Measurements from ENCODE around the gene SDS. TPM values are rescaled to one million over a fixed set of nuclear protein-coding genes. Genes with fewer than 3 reads are reported as not detected.

The SDS gene
- total and polyA plus RNA-seq, 2 of the 8 experiments (the other 6 are each of a cell fraction or from before 2014, with no cell fraction given): 0.21 TPM; not detected in 1

DNA sequence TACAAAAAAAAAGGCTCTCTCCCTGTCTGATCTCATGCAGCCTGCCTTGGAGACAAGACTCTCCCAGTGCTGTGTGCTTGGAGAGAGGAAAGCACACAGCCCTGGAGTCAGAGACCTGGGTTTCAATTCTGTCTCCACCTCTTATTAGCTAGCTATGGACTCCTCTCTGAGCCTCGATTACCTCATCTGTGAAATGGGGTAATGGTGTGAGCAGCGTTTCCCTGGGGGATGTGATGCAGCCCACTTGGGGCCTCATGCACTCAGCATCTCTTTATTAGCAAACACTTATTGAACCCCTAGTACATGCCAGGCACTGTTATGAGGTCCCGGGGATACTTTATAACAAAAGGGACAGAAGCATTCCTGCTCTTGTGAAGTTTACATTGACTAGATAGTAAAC is 12.5 kb downstream of the SDS start:
- H2BK20ac ChIP-seq (ENCODE audit: low read length): no peak overlapping the region
- H3K27me3 ChIP-seq (replicated peaks in 1 of 4; ENCODE audit: control insufficient read depth in 3 of 4, extremely low read depth in 1 of 4, insufficient read depth in 3 of 4, low read length in 3 of 4): no peaks in the 10 kb centered on the region
- H3K4me2 ChIP-seq (ENCODE audit: insufficient read depth in 1 of 2, low read depth in 2 of 2, low read length in 2 of 2): no peak overlapping the region
- no peak overlapping the region for H3K27ac ChIP-seq (ENCODE audit: low read depth, low read length)
- no peak overlapping the region for H3K9ac ChIP-seq (replicated peaks in 1 of 4; ENCODE audit: extremely low read depth in 1 of 4, low read depth in 3 of 4, low read length in 3 of 4)
- ChIA-PET POLR2A (ENCODE audit: partially characterized antibody) (no interaction called here), CTCF (ENCODE audit: partially characterized antibody) (no interaction called here)
- no peak overlapping the region for H2AFZ ChIP-seq (ENCODE audit: low read length)
- H4K20me1 ChIP-seq (replicated peaks in 1 of 2; ENCODE audit: control insufficient read depth in 1 of 2, insufficient read depth in 2 of 2, low read length in 2 of 2): peaks cover 0 to 3% of the 10 kb centered on the region in 2 experiments
- peaks cover 12% of the 10 kb centered on the region; the same call in 1 of the 2 replicates for H3K23me2 ChIP-seq (ENCODE audit: low read depth, low read length)
- H2BK120ac ChIP-seq (replicated peaks; ENCODE audit: low read depth, low read length): no peak overlapping the region
- H3K79me2 ChIP-seq (ENCODE audit: control insufficient read depth in 1 of 2, insufficient read depth in 2 of 2, low read length in 2 of 2): no peaks in the 10 kb centered on the region
- no peak overlapping the region for H3K23ac ChIP-seq (ENCODE audit: insufficient read length)
- no peaks in the 10 kb centered on the region for H3K4me1 ChIP-seq (replicated peaks in 1 of 4; ENCODE audit: control insufficient read depth in 3 of 4, insufficient read depth in 4 of 4, low read length in 3 of 4)
- WGBS, 2 experiments (ENCODE audit: extremely low coverage in 1 of 2, insufficient coverage in 1 of 2, insufficient read length in 1 of 2, insufficient replicate concordance in 2 of 2, low coverage in 1 of 2, low lambda C conversion rate in 2 of 2, missing lambda C conversion rate in 1 of 2): 90% methylated on average over 3 of the region's 3 CpGs; no CpG with 5 or more reads in 1 of the 2 experiments
- H2AK5ac ChIP-seq (ENCODE audit: low read depth, low read length): no peak overlapping the region
- H3K56ac ChIP-seq (replicated peaks; ENCODE audit: insufficient read length, low read depth, low read length): no peak overlapping the region
- FAIRE-seq: no peak
- H2BK12ac ChIP-seq (ENCODE audit: low read depth, low read length): no peak overlapping the region
- H3K9me3 ChIP-seq (ENCODE audit: insufficient read depth in 2 of 2, low read depth in 1 of 2, low read length in 1 of 2): no peaks in the 10 kb centered on the region
- no peak overlapping the region for H3K18ac ChIP-seq (ENCODE audit: extremely low read depth, low read length)
- no peak overlapping the region for H4K8ac ChIP-seq (ENCODE audit: extremely low read depth, insufficient read depth, low read length)
- H4K91ac ChIP-seq (replicated peaks; ENCODE audit: insufficient read length, low read length): no peak overlapping the region
- no peak overlapping the region for H3K14ac ChIP-seq (ENCODE audit: insufficient read length)
- no peak overlapping the region for H2BK15ac ChIP-seq (ENCODE audit: low read length)
- DNase-seq (ENCODE audit: low read depth in 1 of 2, low spot score in 2 of 2): no peak
- H3K36me3 ChIP-seq (ENCODE audit: control insufficient read depth in 2 of 4, insufficient read depth in 4 of 4, low read length in 3 of 4): peaks cover 0 to 2% (median under 1%) of the 10 kb centered on the region in 4 experiments; a peak in 5 of 8 replicates
- no peak overlapping the region for H3K4ac ChIP-seq (replicated peaks; ENCODE audit: insufficient read length, low read depth, low read length)
- H4K5ac ChIP-seq (ENCODE audit: insufficient read length, low read depth, low read length): no peak overlapping the region
- no peak overlapping the region for H2BK5ac ChIP-seq (ENCODE audit: low read depth, low read length)
- no peak overlapping the region for H3K4me3 ChIP-seq (ENCODE audit: extremely low read depth in 1 of 4, insufficient read depth in 2 of 4, low read depth in 3 of 4, low read length in 4 of 4)
- H3K79me1 ChIP-seq (ENCODE audit: low read depth, low read length): no peaks in the 10 kb centered on the region
- TF ChIP-seq POLR2A (IDR thresholded peaks at IDR 0.05; ENCODE audit: control extremely low read depth in 1 of 2, low read depth in 2 of 2, low read length in 2 of 2) (no peak), PHF8 (conservative IDR thresholded peaks at IDR 0.05; ENCODE audit: low read depth, low read length) (no peak), EP300 (IDR thresholded peaks at IDR 0.05; ENCODE audit: borderline replicate concordance in 1 of 2, low read depth in 2 of 2, low read length in 2 of 2) (no peak), CBX8 (IDR thresholded peaks at IDR 0.05; ENCODE audit: borderline replicate concordance, low read depth, low read length) (no peak), ASH2L (IDR thresholded peaks at IDR 0.05; ENCODE audit: low read length) (no peak), CEBPB (IDR thresholded peaks at IDR 0.05; ENCODE audit: low read depth, low read length) (no peak), TBP (IDR thresholded peaks at IDR 0.05; ENCODE audit: low read depth, low read length) (no peak), CTBP2 (IDR thresholded peaks at IDR 0.05; ENCODE audit: borderline replicate concordance, insufficient read depth, insufficient read length, low read length) (no peak), JUND (IDR thresholded peaks at IDR 0.05; ENCODE audit: low read length) (no peak), SUZ12 (IDR thresholded peaks at IDR 0.05; ENCODE audit: low read length) (no peak), CBX5 (IDR thresholded peaks at IDR 0.05; ENCODE audit: low read depth, low read length) (no peak), BCL11A (IDR thresholded peaks at IDR 0.05; ENCODE audit: low read depth in 2 of 2, low read length in 2 of 2) (no peak), CHD2 (IDR thresholded peaks at IDR 0.05; ENCODE audit: low read length) (no peak), EZH2 (IDR thresholded peaks at IDR 0.05; ENCODE audit: low read depth, low read length, severe bottlenecking) (no peak), HDAC6 (IDR thresholded peaks at IDR 0.05; ENCODE audit: low read depth, low read length) (no peak), POU5F1 (IDR thresholded peaks at IDR 0.05; ENCODE audit: low read depth, low read length) (no peak)
